Nephron progenitor cell (in vitro differentiated cells): ENCODE measurements around the gene ACP4.
A peak's percentile ranks its signal among the peaks of the same experiment; 100 is the strongest.

ENCODE experiments used
- DNase-seq: peaks from one replicate; pipeline ENCODE4 v3.0.0; 2021
- H3K27ac Mint-ChIP-seq: 2 replicates; pipeline ENCODE4 v1.8.0; 2021; ENCODE audit warnings: mild to moderate bottlenecking, moderate library complexity, mixed read lengths
- H3K27me3 Mint-ChIP-seq: 2 replicates; pipeline ENCODE4 v1.8.0; 2021; ENCODE audit warnings: mild to moderate bottlenecking, low read depth, mixed read lengths; ENCODE audit not compliant: poor library complexity
- H3K36me3 Mint-ChIP-seq: 2 replicates; pipeline ENCODE4 v1.8.0; 2021; ENCODE audit warnings: low read depth, mixed read lengths
- H3K4me1 Mint-ChIP-seq: 2 replicates; pipeline ENCODE4 v1.8.0; 2021; ENCODE audit warnings: mixed read lengths
- H3K4me3 Mint-ChIP-seq: 2 replicates; pipeline ENCODE4 v1.8.0; 2021; ENCODE audit warnings: mild to moderate bottlenecking, moderate library complexity, mixed read lengths
- H3K9me3 Mint-ChIP-seq: 2 replicates; pipeline ENCODE4 v1.8.0; 2021; ENCODE audit warnings: mild to moderate bottlenecking, moderate library complexity, mixed read lengths
- CTCF ChIP-seq: fragments of 200-600 bp; sonication (generic); IDR thresholded peaks from 2 replicates; pipeline ENCODE4 v1.5.0; 2021; ENCODE audit warnings: antibody characterized with exemption

ACP4 gene

GRCh38 chr19:50784710-50785109 is 5.5 kb upstream of the ACP4 start:
- DNase-seq = no peak
- H3K27ac Mint-ChIP-seq = peak overlapping the region; percentile 69
- no peaks in the 10 kb centered on the region for H3K36me3 Mint-ChIP-seq
- TF ChIP-seq CTCF = no peak
- H3K27me3 Mint-ChIP-seq = peaks cover 33% of the 10 kb centered on the region
- peaks cover 46% of the 10 kb centered on the region for H3K4me1 Mint-ChIP-seq
- H3K4me3 Mint-ChIP-seq = no peak overlapping the region
- no peaks in the 10 kb centered on the region for H3K9me3 Mint-ChIP-seq

GRCh38 chr19:50785329-50785728 is 4.9 kb upstream of the ACP4 start:
- TF ChIP-seq CTCF = no peak
- H3K27ac Mint-ChIP-seq = peak overlapping the region; percentile 83
- no peak overlapping the region for H3K4me3 Mint-ChIP-seq
- no peaks in the 10 kb centered on the region for H3K36me3 Mint-ChIP-seq
- peaks cover 40% of the 10 kb centered on the region for H3K4me1 Mint-ChIP-seq
- DNase-seq = no peak
- H3K9me3 Mint-ChIP-seq = no peaks in the 10 kb centered on the region
- peaks cover 27% of the 10 kb centered on the region for H3K27me3 Mint-ChIP-seq

DNA sequence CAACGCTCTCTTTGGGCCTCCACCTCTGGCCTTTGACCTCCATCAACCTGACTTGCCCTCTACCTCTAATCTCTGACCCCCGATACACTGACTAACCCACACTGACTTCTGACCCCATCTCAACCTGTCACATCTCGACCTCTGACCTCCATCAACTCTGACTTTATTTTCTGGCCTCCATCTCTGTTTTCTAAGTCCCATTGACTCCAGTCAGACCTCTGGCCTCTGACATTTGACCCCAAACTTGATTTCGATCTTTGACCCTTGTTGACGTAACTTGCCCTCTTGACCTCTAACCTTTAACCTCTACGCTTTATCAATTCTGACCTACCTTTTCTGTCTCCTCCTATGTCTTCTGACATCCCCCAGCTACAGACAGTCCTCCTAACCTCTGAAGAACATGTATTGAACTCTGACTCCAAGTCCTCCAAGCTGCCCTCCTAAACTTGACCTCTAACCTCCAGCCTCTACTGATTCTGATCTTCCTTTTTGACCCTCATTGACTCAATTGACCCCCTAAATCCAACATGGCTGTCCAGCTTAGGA is 780 bp downstream of the ACP4 start:
- Mint-ChIP-seq H3K27ac (no peak overlapping the region), H3K9me3 (no peaks in the 10 kb centered on the region), H3K36me3 (no peaks in the 10 kb centered on the region), H3K27me3 (peaks cover 3% of the 10 kb centered on the region), H3K4me1 (peaks cover 12% of the 10 kb centered on the region), H3K4me3 (no peak overlapping the region)
- no peak for DNase-seq
- TF ChIP-seq CTCF = no peak

DNA sequence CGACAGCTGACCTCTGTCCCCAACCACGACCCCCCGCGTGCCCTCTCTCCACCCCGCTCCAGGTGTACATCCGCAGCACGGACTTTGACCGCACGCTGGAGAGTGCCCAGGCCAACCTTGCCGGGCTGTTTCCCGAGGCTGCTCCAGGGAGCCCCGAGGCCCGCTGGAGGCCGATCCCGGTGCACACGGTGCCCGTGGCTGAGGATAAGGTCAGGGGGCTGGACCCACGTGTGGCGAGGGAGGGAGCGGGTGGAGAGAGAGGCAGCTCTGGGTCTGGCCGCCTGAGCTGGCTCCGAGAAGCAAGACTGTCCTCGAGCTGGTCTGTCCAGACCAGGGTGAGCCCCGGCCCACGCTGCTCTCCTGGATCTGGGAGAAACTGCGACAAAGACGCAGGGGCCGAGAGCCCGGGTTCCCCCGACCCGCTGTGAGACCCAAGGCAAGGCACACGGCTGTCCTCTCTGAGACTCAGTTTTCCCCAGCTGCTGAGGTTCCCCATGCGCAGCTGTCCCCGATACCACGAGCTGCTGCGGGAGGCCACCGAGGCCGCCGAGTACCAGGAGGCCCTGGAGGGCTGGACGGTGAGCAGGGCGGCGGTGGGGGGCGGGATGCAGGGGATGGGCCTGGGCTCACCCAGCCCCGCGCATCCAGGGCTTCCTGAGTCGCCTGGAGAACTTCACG is 1.5 kb downstream of the ACP4 start:
- no peaks in the 10 kb centered on the region for H3K36me3 Mint-ChIP-seq
- H3K4me1 Mint-ChIP-seq = peaks cover 8% of the 10 kb centered on the region
- no peak overlapping the region for H3K27ac Mint-ChIP-seq
- TF ChIP-seq CTCF = no peak
- H3K4me3 Mint-ChIP-seq = no peak overlapping the region
- H3K9me3 Mint-ChIP-seq = no peaks in the 10 kb centered on the region
- no peak for DNase-seq
- peaks cover 3% of the 10 kb centered on the region for H3K27me3 Mint-ChIP-seq

- no peak for TF ChIP-seq CTCF
- DNase-seq = no peak
- H3K36me3 Mint-ChIP-seq = no peaks in the 10 kb centered on the region
- H3K27ac Mint-ChIP-seq = no peak overlapping the region
- no peaks in the 10 kb centered on the region for H3K9me3 Mint-ChIP-seq
- H3K27me3 Mint-ChIP-seq = peaks cover 3% of the 10 kb centered on the region
- H3K4me1 Mint-ChIP-seq = peaks cover 8% of the 10 kb centered on the region
- H3K4me3 Mint-ChIP-seq = no peak overlapping the region
Observed at GRCh38 chr19:50792272-50793250, 2.3 kb downstream of the ACP4 start.
